A549 (cell line): ENCODE results near the gene XYLT1. TPM values are rescaled to one million over a fixed set of nuclear protein-coding genes. Genes with fewer than 3 reads are reported as not detected.

Experiments used
- ATAC-seq, 2 experiments: fragments of 200-7000 bp in 1 of 2; fragments of >200 bp in 1 of 2; cut with Nextera tagmentation in 1 of 2; cut with Tn5 transposase in 1 of 2; 3 replicates each; pipeline versions ENCODE4 v1.8.0 to v1.9.1; 2018 to 2020; ENCODE audit warnings: mild to moderate bottlenecking in 1 of 2, moderate library complexity in 1 of 2
- CTCF ChIA-PET: fragments of 300-600 bp; sonication (Branson Sonifier 250); formaldehyde crosslinking; extraction: SDS; loops from one replicate; lab custom pipeline; 2021; ENCODE audit warnings: antibody characterized with exemption, inconsistent platforms; lab: Yijun Ruan, JAX
- POLR2A ChIA-PET: fragments of 350-600 bp; formaldehyde crosslinking; extraction: SDS; loops from one replicate; lab custom pipeline; 2021; ENCODE audit warnings: antibody characterized with exemption, inconsistent platforms; lab: Yijun Ruan, JAX
- DNase-seq, 2 experiments: peaks; one replicate each; pipeline versions ENCODE4 v3.0.0 to v3.0.0-alpha.2; 2011 to 2016; ENCODE audit warnings: low read depth in 1 of 2, low spot score in 1 of 2
- FAIRE-seq: peaks from 2 replicates; lab custom pipeline; 2011; peaks lifted over from hg19 to GRCh38; lab: Jason Lieb, UNC
- H3K27ac ChIP-seq, 2 experiments: fragments of >200 bp; sonication (Bioruptor Twin); formaldehyde crosslinking; 3 replicates each; pipeline ENCODE4 v1.5.1; 2016 to 2017
- H3K4me1 ChIP-seq: fragments of >200 bp; sonication (Bioruptor Twin); formaldehyde crosslinking; 3 replicates; pipeline ENCODE4 v1.6.1; 2016
- H3K4me2 ChIP-seq: fragments of >200 bp; sonication (Bioruptor Twin); formaldehyde crosslinking; 3 replicates; pipeline ENCODE4 v1.6.1; 2016
- H3K4me3 ChIP-seq: fragments of >200 bp; sonication (Bioruptor Twin); formaldehyde crosslinking; 3 replicates; pipeline ENCODE4 v1.5.1; 2016
- H3K9me3 ChIP-seq: fragments of >200 bp; sonication (Bioruptor Twin); formaldehyde crosslinking; 3 replicates; pipeline ENCODE4 v1.6.1; 2016
- BHLHE40 ChIP-seq: IDR thresholded peaks from 2 replicates; pipeline ENCODE4 v1.6.1; 2012; ENCODE audit warnings: low read depth, low read length, inconsistent platforms
- CEBPB ChIP-seq, 2 experiments: fragments of >200 bp in 1 of 2; sonication (Bioruptor Twin) in 1 of 2; formaldehyde crosslinking in 1 of 2; IDR thresholded peaks; 2 replicates each; pipeline ENCODE4 v1.6.1; 2012 to 2016
- GATA3 ChIP-seq: IDR thresholded peaks from 2 replicates; pipeline ENCODE4 v1.6.1; 2012; ENCODE audit warnings: borderline replicate concordance
- HEYL ChIP-seq: fragments of 250-450 bp; sonication (Bioruptor Pico); IDR thresholded peaks from 2 replicates; pipeline ENCODE4 v1.8.0; 2021; ENCODE audit warnings: mild to moderate bottlenecking, moderate library complexity
- HOXB13 ChIP-seq: fragments of 250-450 bp; sonication (Bioruptor Pico); IDR thresholded peaks from 2 replicates; pipeline ENCODE4 v1.5.0; 2020; ENCODE audit warnings: low read depth, mild to moderate bottlenecking, moderate library complexity
- JUNB ChIP-seq: fragments of >200 bp; sonication (Bioruptor Twin); formaldehyde crosslinking; IDR thresholded peaks from 2 replicates; pipeline ENCODE4 v1.6.1; 2016
- MAFK ChIP-seq: fragments of 450-650 bp; IDR thresholded peaks from 2 replicates; pipeline ENCODE4 v1.6.1; 2014; ENCODE audit not compliant: partially characterized antibody
- NFE2L2 ChIP-seq: fragments of 150-350 bp; conservative IDR thresholded peaks from 2 replicates; pipeline ENCODE4 v1.6.1; 2014; ENCODE audit warnings: low read length
- POLR2AphosphoS2 ChIP-seq: conservative IDR thresholded peaks from 2 replicates; pipeline ENCODE4 v1.6.1; 2012; ENCODE audit warnings: low read length, improper control_type of control experiment, inconsistent platforms
- RCOR1 ChIP-seq: fragments of 150-350 bp; IDR thresholded peaks from 2 replicates; pipeline ENCODE4 v1.6.1; 2014; ENCODE audit warnings: antibody characterized with exemption, low read length, low read depth
- RFX5 ChIP-seq: fragments of 450-650 bp; IDR thresholded peaks from 2 replicates; pipeline ENCODE4 v1.7.1; 2014; ENCODE audit warnings: antibody characterized with exemption, mild to moderate bottlenecking, moderate library complexity
- RNF2 ChIP-seq: fragments of 200-600 bp; sonication (generic); IDR thresholded peaks from 2 replicates; pipeline ENCODE4 v1.6.1; 2016; ENCODE audit warnings: low read depth, mild to moderate bottlenecking, antibody characterized with exemption, moderate library complexity, borderline replicate concordance
- ZC3H11A ChIP-seq: fragments of 450-650 bp; IDR thresholded peaks from 2 replicates; pipeline ENCODE4 v1.6.1; 2014; ENCODE audit warnings: antibody characterized with exemption, mild to moderate bottlenecking
- ZNF302 ChIP-seq: fragments of 250-450 bp; sonication (Bioruptor Pico); IDR thresholded peaks from 2 replicates; pipeline ENCODE4 v1.9.0; 2021; ENCODE audit warnings: inconsistent platforms, mild to moderate bottlenecking, moderate library complexity
- WGBS: methylation state at CpG from one replicate; pipeline ENCODE4 v1.1.6; 2017; ENCODE audit errors: missing lambda C conversion rate; 5-methylcytosine and 5-hydroxymethylcytosine counted together
- polyA plus RNA-seq, 4 experiments: library from polyadenylated mRNA; depleted of rRNA in 3 of 4; stranded (reverse); fragments of >200 nt; fragmentation: RNase III in 1 of 4; extraction: RNeasy Plus Mini Kit Qiagen cat#74134 plus additional on column Dnase treatment in 1 of 4; gene quantifications; 2 replicates in 3 of 4; 3 replicates in 1 of 4; pipeline ENCODE4 v1.2.3, GENCODE V29; 2011 to 2017
- TF ChIP-seq, protein P1 (sequence below): fragments of 200-600 bp; sonication (generic); IDR thresholded peaks from 2 replicates; pipeline ENCODE4 v1.6.1; 2016; ENCODE audit warnings: antibody characterized with exemption, mild to moderate bottlenecking, moderate library complexity
- TF ChIP-seq, protein P2 (sequence below): fragments of >200 bp; sonication (Bioruptor Twin); formaldehyde crosslinking; IDR thresholded peaks from 2 replicates; pipeline ENCODE4 v1.6.1; 2016
- TF ChIP-seq, protein P3 (sequence below): IDR thresholded peaks from 2 replicates; pipeline ENCODE4 v1.6.1; 2012
- TF ChIP-seq, protein P4 (sequence below): fragments of 150-350 bp; IDR thresholded peaks from 2 replicates; pipeline ENCODE4 v1.6.1; 2014; ENCODE audit warnings: low read depth, mild to moderate bottlenecking, low read length
- TF ChIP-seq, protein P5 (sequence below): fragments of >200 bp; sonication (Bioruptor Twin); formaldehyde crosslinking; IDR thresholded peaks from 3 replicates; pipeline ENCODE4 v1.5.1; 2016
- TF ChIP-seq, protein P6 (sequence below): fragments of >200 bp; sonication (Bioruptor Twin); formaldehyde crosslinking; IDR thresholded peaks from 3 replicates; pipeline ENCODE4 v1.6.1; 2016
- TF ChIP-seq, protein P7 (sequence below): IDR thresholded peaks from 2 replicates; pipeline ENCODE4 v1.6.1; 2012; ENCODE audit warnings: low read depth, borderline replicate concordance
- TF ChIP-seq, protein P8 (sequence below): fragments of 450-650 bp; IDR thresholded peaks from 2 replicates; pipeline ENCODE4 v1.6.1; 2014; ENCODE audit warnings: antibody characterized with exemption

The XYLT1 gene
- polyA plus RNA-seq, 2 of the 4 experiments (the other 2 are of a cell fraction), result 0.78 to 0.88 TPM

DNA sequence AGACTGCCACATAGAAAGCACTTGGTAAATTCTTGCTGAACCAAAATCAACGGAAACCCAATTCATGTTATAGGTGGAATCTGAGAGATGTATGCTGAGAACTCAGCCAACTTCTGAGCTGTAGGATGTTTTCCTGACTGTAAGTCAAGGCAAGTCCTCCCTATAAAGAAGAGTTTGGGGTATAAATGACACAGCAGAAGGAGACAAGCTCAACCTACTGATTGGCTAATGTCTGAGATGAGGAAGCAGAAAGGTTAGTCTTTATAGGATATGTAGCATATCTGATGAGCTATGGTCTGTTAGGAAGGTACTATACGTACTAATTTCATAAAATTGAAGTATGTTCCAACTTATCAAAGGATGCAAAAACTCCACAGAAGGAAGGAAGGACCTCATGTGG lies 99.5 kb downstream of the XYLT1 start:
- DNase-seq (no peak), ATAC-seq (no peak), FAIRE-seq (no peak)
- CTCF ChIA-PET, result interaction anchor here (0.6 kb wide), 1 partner anchor 1223 kb away, joined by 4 read pairs; no protein-coding TSS in a partner anchor
- TF ChIP-seq, protein P1, sequence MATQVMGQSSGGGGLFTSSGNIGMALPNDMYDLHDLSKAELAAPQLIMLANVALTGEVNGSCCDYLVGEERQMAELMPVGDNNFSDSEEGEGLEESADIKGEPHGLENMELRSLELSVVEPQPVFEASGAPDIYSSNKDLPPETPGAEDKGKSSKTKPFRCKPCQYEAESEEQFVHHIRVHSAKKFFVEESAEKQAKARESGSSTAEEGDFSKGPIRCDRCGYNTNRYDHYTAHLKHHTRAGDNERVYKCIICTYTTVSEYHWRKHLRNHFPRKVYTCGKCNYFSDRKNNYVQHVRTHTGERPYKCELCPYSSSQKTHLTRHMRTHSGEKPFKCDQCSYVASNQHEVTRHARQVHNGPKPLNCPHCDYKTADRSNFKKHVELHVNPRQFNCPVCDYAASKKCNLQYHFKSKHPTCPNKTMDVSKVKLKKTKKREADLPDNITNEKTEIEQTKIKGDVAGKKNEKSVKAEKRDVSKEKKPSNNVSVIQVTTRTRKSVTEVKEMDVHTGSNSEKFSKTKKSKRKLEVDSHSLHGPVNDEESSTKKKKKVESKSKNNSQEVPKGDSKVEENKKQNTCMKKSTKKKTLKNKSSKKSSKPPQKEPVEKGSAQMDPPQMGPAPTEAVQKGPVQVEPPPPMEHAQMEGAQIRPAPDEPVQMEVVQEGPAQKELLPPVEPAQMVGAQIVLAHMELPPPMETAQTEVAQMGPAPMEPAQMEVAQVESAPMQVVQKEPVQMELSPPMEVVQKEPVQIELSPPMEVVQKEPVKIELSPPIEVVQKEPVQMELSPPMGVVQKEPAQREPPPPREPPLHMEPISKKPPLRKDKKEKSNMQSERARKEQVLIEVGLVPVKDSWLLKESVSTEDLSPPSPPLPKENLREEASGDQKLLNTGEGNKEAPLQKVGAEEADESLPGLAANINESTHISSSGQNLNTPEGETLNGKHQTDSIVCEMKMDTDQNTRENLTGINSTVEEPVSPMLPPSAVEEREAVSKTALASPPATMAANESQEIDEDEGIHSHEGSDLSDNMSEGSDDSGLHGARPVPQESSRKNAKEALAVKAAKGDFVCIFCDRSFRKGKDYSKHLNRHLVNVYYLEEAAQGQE, result no peak
- TF ChIP-seq, protein P2, sequence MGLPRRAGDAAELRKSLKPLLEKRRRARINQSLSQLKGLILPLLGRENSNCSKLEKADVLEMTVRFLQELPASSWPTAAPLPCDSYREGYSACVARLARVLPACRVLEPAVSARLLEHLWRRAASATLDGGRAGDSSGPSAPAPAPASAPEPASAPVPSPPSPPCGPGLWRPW, result no peak
- TF ChIP-seq GATA3 (no peak), ZC3H11A (no peak), JUNB (no peak), BHLHE40 (no peak), ZNF302 (CRISPR knock-in tag) (no peak), POLR2AphosphoS2 (no peak), HOXB13 (CRISPR knock-in tag) (no peak), RFX5 (no peak)
- TF ChIP-seq, protein P3, sequence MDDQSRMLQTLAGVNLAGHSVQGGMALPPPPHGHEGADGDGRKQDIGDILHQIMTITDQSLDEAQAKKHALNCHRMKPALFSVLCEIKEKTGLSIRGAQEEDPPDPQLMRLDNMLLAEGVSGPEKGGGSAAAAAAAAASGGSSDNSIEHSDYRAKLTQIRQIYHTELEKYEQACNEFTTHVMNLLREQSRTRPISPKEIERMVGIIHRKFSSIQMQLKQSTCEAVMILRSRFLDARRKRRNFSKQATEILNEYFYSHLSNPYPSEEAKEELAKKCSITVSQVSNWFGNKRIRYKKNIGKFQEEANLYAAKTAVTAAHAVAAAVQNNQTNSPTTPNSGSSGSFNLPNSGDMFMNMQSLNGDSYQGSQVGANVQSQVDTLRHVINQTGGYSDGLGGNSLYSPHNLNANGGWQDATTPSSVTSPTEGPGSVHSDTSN, result no peak
- TF ChIP-seq, protein P4, sequence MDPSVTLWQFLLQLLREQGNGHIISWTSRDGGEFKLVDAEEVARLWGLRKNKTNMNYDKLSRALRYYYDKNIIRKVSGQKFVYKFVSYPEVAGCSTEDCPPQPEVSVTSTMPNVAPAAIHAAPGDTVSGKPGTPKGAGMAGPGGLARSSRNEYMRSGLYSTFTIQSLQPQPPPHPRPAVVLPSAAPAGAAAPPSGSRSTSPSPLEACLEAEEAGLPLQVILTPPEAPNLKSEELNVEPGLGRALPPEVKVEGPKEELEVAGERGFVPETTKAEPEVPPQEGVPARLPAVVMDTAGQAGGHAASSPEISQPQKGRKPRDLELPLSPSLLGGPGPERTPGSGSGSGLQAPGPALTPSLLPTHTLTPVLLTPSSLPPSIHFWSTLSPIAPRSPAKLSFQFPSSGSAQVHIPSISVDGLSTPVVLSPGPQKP, result no peak
- TF ChIP-seq, protein P5, sequence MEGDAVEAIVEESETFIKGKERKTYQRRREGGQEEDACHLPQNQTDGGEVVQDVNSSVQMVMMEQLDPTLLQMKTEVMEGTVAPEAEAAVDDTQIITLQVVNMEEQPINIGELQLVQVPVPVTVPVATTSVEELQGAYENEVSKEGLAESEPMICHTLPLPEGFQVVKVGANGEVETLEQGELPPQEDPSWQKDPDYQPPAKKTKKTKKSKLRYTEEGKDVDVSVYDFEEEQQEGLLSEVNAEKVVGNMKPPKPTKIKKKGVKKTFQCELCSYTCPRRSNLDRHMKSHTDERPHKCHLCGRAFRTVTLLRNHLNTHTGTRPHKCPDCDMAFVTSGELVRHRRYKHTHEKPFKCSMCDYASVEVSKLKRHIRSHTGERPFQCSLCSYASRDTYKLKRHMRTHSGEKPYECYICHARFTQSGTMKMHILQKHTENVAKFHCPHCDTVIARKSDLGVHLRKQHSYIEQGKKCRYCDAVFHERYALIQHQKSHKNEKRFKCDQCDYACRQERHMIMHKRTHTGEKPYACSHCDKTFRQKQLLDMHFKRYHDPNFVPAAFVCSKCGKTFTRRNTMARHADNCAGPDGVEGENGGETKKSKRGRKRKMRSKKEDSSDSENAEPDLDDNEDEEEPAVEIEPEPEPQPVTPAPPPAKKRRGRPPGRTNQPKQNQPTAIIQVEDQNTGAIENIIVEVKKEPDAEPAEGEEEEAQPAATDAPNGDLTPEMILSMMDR, result no peak
- Histone ChIP-seq H3K9me3 (no peaks in the 10 kb centered on the region), H3K27ac (no peak overlapping the region), H3K4me3 (no peak overlapping the region), H3K4me1 (no peaks in the 10 kb centered on the region), H3K4me2 (no peak overlapping the region)
- WGBS, result 39% methylated on average over 2 of the region's 2 CpGs
- POLR2A ChIA-PET, result no interaction called here

DNA sequence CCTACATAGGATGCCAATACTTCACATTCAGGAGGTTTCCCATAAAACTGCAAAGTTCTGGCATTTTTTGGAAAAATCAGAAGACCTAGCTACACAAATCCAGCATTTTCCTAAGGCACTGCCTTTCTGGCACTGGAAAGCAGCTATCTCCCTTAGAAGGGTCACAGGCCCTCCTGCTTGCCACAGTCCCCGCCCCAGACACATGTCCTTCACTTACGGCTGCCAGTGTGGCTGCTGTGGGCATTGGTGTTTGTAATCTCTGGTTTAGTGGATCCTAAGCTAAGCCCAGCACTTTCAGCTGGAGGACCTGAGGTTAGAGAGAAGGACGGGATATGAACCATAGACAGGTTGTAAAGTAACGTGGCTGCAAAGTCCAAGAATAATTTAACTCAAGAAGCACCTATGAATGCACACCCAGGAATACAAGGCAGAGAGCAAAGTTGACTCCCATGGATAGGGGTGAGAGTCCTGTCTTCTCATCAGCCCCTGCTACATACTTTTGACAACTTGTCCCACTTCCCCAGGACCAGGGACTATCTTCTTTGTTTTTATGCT lies 100.0 kb downstream of the XYLT1 start:
- no peaks in the 10 kb centered on the region for H3K9me3 ChIP-seq
- H3K27ac ChIP-seq, result no peak overlapping the region
- ChIA-PET CTCF (interaction anchor here (1.3 kb wide), 1 partner anchor 10 kb away, joined by 3 read pairs; no protein-coding TSS in a partner anchor), POLR2A (no interaction called here)
- H3K4me1 ChIP-seq, result no peaks in the 10 kb centered on the region
- FAIRE-seq, result no peak
- 19% methylated on average over 4 of the region's 4 CpGs for WGBS
- no peak for DNase-seq
- H3K4me2 ChIP-seq, result no peak overlapping the region
- ATAC-seq, result no peak
- H3K4me3 ChIP-seq, result no peak overlapping the region
- TF ChIP-seq, protein P6, sequence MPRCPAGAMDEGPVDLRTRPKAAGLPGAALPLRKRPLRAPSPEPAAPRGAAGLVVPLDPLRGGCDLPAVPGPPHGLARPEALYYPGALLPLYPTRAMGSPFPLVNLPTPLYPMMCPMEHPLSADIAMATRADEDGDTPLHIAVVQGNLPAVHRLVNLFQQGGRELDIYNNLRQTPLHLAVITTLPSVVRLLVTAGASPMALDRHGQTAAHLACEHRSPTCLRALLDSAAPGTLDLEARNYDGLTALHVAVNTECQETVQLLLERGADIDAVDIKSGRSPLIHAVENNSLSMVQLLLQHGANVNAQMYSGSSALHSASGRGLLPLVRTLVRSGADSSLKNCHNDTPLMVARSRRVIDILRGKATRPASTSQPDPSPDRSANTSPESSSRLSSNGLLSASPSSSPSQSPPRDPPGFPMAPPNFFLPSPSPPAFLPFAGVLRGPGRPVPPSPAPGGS, result no peak
- TF ChIP-seq, protein P7, sequence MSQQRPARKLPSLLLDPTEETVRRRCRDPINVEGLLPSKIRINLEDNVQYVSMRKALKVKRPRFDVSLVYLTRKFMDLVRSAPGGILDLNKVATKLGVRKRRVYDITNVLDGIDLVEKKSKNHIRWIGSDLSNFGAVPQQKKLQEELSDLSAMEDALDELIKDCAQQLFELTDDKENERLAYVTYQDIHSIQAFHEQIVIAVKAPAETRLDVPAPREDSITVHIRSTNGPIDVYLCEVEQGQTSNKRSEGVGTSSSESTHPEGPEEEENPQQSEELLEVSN, result no peak
- TF ChIP-seq CEBPB (IDR thresholded peaks at IDR 0.05) (no peak), MAFK (no peak), RCOR1 (no peak), RNF2 (no peak), NFE2L2 (no peak), HEYL (no peak)
- TF ChIP-seq, protein P5, result no peak
- TF ChIP-seq, protein P8, sequence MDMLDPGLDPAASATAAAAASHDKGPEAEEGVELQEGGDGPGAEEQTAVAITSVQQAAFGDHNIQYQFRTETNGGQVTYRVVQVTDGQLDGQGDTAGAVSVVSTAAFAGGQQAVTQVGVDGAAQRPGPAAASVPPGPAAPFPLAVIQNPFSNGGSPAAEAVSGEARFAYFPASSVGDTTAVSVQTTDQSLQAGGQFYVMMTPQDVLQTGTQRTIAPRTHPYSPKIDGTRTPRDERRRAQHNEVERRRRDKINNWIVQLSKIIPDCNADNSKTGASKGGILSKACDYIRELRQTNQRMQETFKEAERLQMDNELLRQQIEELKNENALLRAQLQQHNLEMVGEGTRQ, result no peak
